SIG-M5 treated with dmso at 0.1 percent for 504 hours (cell line): ENCODE data around the gene DGKH.
"Not testable (repeated sequence)": the region's sequence is repeated elsewhere in the genome, so short reads cannot be mapped to it uniquely, and the experiment has no call there.

Experiments used
- DNase-seq: peaks from one replicate; lab custom pipeline; 2025; ENCODE audit not compliant: unreplicated experiment; lab: John Stamatoyannopoulos, UW

The DGKH gene

DNA sequence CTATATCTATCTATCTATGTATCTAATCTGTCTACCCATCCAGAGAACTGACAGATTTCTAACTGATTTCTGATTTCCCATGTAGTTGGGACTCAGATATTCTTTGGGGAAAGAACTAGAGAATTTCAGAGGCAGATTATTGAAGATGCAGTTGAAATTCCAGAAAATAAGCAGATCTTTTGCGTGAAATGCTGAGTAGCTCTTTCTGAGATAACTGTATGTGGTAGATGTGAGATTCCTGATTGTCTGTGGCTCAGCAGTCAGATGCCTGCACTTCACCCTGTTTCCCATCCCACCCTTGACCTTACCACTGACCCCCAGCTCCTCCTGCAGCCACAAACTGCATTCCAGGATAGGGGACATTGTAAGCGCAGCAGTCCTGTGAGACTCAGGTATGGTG is 61.5 kb downstream of the DGKH start:
- no peak for DNase-seq

DNA sequence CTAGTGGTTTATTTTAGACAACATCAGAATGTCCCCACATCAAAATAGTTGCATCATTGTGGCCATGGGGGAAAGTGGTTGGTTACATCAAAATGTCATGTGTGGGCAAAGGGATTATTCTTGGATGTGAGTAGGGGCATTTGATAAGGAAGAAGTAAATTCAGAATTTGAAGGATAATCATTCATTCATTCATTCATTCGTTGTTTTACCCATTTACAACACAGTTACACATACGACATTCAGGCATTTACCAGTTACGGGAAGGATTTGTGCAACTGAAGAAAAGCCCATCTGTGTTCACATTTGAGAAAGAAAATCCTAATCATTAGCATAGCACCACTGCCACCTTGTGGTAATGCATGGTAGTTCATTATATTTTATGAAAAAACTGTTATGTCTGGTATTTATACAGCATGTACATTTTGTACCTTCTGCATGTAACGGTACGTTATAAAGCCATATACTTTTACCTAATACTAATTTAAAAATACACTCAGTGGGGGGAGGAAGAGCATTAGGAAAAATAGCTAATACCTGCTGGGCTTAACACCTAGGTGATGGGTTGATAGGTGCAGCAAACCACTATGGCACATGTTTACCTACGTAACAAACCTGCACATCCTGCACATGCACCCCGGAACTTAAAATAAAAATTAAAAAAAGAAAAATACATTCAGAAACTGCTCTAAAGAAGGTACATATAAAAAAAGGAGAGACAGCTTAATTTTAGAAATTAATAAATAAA is 62.1 kb downstream of the DGKH start:
- DNase-seq = peak; percentile 77

GRCh38 chr13:42112864-42113263 is 64.4 kb downstream of the DGKH start:
- no peak for DNase-seq

DNA sequence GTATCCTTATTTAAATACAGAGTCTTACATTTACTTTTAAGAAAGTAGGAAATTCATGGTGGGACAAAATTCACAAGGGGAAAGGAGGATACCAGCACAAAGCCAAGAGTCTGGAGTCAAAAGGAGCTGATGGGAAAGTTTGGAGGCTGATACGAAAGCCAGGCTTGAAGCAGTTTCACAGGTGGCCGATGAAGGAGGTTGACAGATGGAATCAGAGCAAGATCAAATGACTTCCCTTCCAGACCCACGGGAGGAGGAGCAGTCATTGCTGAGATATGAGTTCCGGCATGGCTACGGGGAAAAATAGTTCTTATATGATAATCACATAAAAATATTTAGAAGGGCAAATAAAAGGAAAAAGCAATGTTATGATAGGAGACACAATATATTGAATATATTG is 65.0 kb downstream of the DGKH start:
- DNase-seq = no peak

- no peak for DNase-seq
Measured at GRCh38 chr13:42114278-42114677, 65.8 kb downstream of the DGKH start.

DNA sequence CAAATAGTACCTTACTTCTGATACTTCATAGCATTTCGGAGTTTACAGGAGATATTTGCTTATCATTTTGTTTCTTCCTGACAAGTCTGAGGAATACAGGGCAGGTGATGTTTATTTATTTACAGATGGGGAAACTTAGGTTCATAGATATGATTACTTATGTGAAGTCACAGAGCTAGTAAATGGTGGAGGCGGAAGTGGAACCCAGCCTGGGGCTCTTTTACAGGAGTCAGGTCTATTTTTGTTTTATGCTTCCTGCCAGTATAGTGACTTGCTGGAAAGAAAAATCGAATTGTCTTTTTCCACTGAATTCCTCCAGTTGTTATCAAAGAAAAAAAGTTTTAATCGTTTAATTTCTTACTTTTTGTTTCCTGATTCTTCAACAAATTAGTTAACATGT is 66.5 kb downstream of the DGKH start:
- peak; percentile 67 for DNase-seq

GRCh38 chr13:42116225-42116624 is 67.8 kb downstream of the DGKH start:
- no peak for DNase-seq

DNA sequence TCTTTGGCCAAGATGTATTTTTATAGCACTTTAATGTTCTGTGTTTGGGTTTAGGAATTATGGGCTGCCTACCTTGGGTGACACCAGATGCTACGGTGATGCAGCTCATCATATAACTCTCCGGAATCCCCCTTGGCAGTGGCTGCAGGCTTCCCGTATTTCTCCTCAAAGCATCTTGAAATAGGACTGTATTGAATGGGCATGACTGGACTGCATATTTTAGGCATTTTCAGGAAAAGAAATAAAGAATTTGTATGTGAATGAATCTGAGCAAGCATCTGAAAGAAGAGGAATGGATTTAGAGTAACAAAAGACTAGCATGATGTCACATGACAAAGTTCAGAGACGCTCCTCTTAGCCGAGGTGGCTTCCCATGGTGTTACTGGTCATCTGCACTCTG is 70.6 kb downstream of the DGKH start:
- DNase-seq = no peak

DNA sequence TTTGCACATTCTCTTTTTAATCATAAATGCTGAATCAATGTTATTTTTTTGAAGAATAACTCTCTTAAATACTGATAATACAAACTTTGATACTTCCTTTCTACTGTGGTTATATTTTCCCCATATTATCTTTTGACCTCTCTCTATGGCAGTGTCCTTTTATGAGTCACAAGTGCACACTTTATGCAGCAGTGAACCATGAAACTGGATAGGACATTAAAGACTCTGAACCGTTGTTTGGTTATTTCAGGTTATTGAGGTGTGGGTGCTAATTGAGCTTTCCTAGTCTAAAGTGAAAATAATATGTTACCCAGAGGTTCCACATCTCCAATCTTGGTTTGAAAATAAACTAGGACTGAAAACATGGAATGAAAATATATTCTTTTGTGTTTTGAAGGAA is 71.4 kb downstream of the DGKH start:
- DNase-seq = no peak

- DNase-seq = no peak
Measured at GRCh38 chr13:42123600-42123999, 75.2 kb downstream of the DGKH start.

DNA sequence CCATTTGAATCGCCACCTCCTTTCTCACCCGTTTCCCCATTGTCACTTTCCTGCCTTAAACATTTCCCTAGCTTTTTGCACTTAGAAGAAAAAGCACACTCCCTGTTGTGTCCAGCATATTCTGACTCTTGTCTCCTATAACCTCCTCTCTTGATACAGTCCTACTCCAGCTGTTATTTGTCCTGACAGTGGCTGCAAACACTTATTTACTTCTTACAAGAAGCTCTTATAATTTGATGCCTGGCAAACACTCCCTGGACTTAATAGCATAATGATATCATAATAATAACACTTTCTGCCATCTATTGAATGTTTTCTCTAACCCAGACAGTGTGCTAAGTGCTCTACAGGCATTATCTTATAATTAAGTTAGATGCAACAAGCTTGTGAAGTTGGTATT is 76.6 kb downstream of the DGKH start:
- DNase-seq = no peak

- no peak for DNase-seq
Measured at GRCh38 chr13:42127047-42127446, 78.6 kb downstream of the DGKH start.

DNA sequence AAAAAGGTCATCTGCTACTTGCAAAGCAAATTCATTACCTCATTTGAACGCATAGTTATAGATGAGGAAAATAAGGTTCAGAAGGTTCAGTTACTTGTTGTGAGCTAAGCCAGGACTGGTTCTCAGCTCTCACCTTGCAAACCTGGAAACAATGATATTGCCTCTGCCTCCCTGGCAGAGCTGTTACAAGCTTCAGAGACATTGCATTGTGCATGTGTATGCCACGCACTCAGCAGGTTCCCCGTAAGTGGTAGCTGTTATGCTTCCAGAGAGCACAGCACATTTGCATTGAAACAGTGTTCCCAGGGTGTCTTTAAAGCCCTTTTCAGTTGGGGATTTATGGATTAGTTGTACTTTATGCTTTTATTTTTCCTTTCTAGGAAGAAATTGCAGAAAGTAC is 80.6 kb downstream of the DGKH start:
- no peak for DNase-seq

GRCh38 chr13:42136518-42136917 is 88.1 kb downstream of the DGKH start:
- no peak for DNase-seq

- no peak for DNase-seq
Measured at GRCh38 chr13:42137856-42138537, 89.5 kb downstream of the DGKH start.

DNA sequence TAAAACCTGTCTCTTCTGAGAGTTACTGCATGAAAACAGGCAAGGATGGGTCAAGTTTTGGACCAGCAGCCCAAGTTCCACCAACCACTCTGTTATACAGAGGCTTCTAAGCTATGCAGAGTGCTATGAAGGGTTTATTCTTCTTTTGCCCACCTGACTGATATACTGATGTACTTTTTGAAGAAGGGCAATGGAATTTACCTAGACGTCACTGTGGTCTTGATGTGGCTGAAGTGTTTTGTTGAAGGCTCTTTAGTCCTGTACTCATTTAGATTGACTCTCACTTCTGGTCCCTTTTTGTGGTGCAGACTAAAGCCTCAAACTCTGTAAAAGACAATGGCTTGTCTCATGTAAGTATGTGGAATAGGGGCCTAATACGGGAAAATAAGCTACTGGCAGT is 92.0 kb downstream of the DGKH start:
- DNase-seq = no peak

DNA sequence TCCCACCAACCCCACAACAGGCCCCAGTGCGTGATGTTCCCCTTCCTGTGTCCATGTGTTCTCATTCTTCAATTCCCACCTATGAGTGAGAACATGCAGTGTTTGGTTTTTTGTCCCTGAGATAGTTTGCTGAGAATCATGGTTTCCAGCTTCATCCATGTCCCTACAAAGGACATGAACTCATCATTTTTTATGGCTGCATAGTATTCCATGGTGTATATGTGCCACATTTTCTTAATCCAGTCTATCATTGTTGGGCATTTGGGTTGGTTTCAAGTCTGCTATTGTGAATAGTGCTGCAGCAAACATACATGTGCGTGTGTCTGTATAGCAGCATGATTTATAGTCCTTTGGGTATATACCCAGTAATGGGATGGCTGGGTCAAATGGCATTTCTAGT is 92.6 kb downstream of the DGKH start:
- DNase-seq = not testable (repeated sequence)

DNA sequence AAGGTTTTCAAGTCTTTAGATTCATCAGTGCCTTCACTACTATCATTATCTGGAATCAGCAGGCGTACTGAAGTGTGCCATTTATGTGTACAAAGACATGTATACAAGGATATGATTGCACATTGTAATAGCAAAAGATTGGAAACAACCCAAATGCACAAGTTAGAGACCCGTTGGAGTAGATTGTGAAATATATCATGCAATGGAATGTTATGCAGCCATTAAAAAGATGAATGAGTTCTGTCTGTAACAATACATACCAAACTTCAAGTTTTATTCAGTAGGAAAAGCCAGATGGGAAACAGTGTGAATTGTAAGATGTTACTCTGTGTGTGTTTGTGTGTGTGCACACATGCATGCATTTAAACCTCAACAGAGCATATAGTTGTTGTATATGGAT is 97.9 kb downstream of the DGKH start:
- no peak for DNase-seq

- no peak for DNase-seq
Measured at GRCh38 chr13:42148538-42148937, 100.1 kb downstream of the DGKH start.

DNA sequence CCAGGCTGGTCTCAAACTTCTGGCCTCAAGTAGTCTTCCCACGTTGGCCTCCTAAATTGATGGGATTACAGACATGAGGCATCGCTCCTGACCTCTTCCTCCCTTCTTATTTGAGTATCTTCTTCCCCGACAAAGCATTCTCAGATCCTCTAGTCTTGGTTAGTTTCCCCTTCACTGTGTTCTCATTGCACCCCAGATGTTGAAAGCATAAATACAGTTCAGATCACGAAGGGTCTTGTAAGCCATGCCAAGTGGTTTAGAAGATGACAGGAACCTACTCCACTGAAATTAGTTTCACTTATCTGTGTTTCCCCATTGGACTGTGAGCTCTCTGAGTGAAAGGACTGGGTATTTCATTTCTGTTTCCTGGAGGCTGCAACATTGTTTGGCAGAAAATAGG is 100.7 kb downstream of the DGKH start:
- DNase-seq = peak; percentile 13

- DNase-seq = no peak
Measured at GRCh38 chr13:42151781-42152180, 103.3 kb downstream of the DGKH start.

GRCh38 chr13:42152495-42152894 is 104.0 kb downstream of the DGKH start:
- DNase-seq = no peak
